ENCODE measurements around the gene TCF7L2.

GRCh38 chr10:113202011-113202410 lies 252.0 kb downstream of the TCF7L2 start:
- TF ChIP-seq CTCF (IDR thresholded peaks at IDR 0.05; ENCODE audit: insufficient read depth, low read length, poor library complexity, severe bottlenecking) (no peak), EZH2phosphoT487 (conservative IDR thresholded peaks at IDR 0.05; ENCODE audit: low read length) (no peak)

Measured in SU-DHL-6 (cell line).